ENCODE data around the gene KLF1. TPM values are rescaled to one million over a fixed set of nuclear protein-coding genes. Genes with fewer than 3 reads are reported as not detected.
A peak's percentile ranks its signal among the peaks of the same experiment; 100 is the strongest.

KLF1 gene
- total and polyA plus RNA-seq, 2 of the 13 experiments (the other 11 are each of a cell fraction or from before 2014, with no cell fraction given) = not detected

DNA sequence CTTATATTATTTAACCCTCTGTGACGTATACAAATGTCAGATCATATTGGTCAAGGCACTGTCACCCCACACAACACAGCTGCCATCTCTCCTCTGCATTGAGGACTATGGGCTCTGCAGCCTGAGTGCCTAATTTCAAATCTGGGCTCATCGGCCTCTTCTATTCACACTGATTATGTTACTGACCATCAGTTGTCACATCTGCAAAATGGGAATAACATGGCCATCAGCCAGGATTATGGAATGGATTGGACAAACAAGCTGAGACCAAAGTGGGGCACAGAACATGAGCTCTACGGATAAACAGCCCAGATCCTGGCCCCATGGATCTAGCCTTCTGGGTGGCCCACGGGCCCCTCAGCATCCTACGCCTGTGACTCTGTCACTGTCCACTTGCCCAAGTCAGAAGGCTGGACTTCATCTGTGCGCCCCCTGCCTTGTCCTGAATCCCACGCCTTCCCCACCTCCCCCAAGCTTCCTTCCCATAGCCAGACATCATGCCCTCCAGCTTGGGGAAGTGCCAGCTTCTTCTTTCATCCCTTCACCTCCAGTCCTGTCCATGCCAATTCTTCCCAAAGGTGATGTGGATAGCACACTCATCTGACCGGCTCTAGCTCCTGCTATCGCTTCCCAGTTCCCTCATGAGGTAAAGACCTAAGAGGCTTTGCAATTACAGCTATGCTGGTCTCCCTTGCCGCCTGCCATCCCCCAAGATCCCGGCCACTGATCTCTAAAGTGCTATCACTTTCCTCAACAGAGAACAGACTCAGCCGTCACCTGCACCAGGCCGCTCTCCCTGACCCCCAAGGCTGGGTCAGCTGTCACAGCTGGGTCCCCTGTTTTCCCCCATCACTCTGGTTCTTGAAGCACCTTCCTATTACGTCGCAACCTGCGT, 45.6 kb upstream of the KLF1 start (continued):
- TF ChIP-seq, protein P1, sequence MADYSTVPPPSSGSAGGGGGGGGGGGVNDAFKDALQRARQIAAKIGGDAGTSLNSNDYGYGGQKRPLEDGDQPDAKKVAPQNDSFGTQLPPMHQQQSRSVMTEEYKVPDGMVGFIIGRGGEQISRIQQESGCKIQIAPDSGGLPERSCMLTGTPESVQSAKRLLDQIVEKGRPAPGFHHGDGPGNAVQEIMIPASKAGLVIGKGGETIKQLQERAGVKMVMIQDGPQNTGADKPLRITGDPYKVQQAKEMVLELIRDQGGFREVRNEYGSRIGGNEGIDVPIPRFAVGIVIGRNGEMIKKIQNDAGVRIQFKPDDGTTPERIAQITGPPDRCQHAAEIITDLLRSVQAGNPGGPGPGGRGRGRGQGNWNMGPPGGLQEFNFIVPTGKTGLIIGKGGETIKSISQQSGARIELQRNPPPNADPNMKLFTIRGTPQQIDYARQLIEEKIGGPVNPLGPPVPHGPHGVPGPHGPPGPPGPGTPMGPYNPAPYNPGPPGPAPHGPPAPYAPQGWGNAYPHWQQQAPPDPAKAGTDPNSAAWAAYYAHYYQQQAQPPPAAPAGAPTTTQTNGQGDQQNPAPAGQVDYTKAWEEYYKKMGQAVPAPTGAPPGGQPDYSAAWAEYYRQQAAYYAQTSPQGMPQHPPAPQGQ (CRISPR knock-in tag; IDR thresholded peaks at IDR 0.05; ENCODE audit: borderline replicate concordance) = no peak
- no peak for TF ChIP-seq ZNF331 (CRISPR knock-in tag; IDR thresholded peaks at IDR 0.05)

DNA sequence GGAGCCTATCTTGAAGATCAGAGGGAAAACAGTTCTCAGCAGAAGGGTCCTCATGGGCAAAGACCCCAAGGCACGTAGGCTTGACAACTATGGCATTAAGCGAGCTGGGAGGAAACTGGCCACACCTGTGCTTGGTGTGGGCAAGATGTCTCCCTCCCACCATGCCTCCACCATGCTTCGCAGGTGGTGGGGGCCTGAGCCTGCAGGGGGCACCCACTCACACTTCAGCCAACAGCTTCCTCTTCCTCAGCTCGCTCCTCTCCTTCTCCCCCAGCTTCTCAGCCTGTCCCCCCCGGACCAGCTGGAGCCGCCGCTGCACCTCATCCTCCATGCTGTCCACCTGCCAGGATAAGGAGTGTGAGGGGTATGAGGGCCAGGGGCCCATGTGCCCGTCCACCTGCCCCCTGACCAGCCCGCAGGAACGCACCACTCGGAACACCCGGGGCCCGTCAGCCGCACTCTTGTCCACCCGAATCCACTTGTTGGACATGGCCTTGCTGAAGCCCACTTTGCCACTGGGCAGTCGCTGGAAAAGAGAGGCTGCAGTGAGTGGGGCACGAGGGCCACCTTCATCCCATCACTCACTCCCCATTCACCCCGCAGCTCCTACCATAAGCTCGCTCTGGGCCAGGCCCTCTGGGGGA, 43.1 kb upstream of the KLF1 start:
- ChIA-PET POLR2A (interaction anchor here (1.6 kb wide), 1 partner anchor 9 kb away, joined by 6 read pairs; no protein-coding TSS in a partner anchor), CTCF (ENCODE audit: low intra/inter-chr PET ratio, low total read pairs) (no interaction called here)
- no TSS peak for BruUV-seq (replicated peaks)
- in situ Hi-C loops (cut with HindIII; ENCODE audit: extremely low pct_ligation_motif_present, low pct_unique_long_range_greater_than_20kb) = no loop called here
- Histone ChIP-seq H2AFZ (ENCODE audit: low read length) (no peak overlapping the region), H3K4me2 (ENCODE audit: low read depth, low read length) (no peak overlapping the region), H3K9me3 (ENCODE audit: low read length) (no peaks in the 10 kb centered on the region), H3K27ac (ENCODE audit: extremely low read length, insufficient read depth, low read length) (peak overlapping the region; percentile 11), H3K79me2 (ENCODE audit: insufficient read depth, low read length) (peaks cover 20% of the 10 kb centered on the region), H3K4me1 (ENCODE audit: insufficient read depth, low read length) (peaks cover 31% of the 10 kb centered on the region), H3K4me3 (replicated peaks in 1 of 3; ENCODE audit: insufficient read depth in 1 of 3, low read depth in 2 of 3, low read length in 3 of 3) (no peak overlapping the region), H3K36me3 (replicated peaks in 1 of 2; ENCODE audit: control insufficient read depth in 1 of 2, insufficient read depth in 2 of 2, low read length in 2 of 2) (peaks cover 21 to 33% of the 10 kb centered on the region in 2 experiments), H3K9ac (ENCODE audit: insufficient read depth, low read depth, low read length) (no peak overlapping the region), H3K27me3 (ENCODE audit: control insufficient read depth in 1 of 2, insufficient read depth in 2 of 2, low read length in 2 of 2) (no peaks in the 10 kb centered on the region; a peak in 1 of 5 replicates), H4K20me1 (ENCODE audit: insufficient read depth, low read length) (0 out of 2 replicates have a peak, but pooled peaks cover 4% of the 10 kb centered on the region)
- peak; percentile 45; the same call in 1 of the 2 replicates for TF ChIP-seq RBFOX2 (IDR thresholded peaks at IDR 0.05; ENCODE audit: low read depth, low read length)
- TF ChIP-seq AGO2 (optimal IDR thresholded peaks at IDR 0.05; ENCODE audit: low read depth, low read length) = peak; percentile 86
- TF ChIP-seq ATAD3A (CRISPR knock-in tag; IDR thresholded peaks at IDR 0.05) = no peak
- no peak for TF ChIP-seq RFXAP (CRISPR knock-in tag; IDR thresholded peaks at IDR 0.05; ENCODE audit: borderline replicate concordance)
- TF ChIP-seq, protein P2, sequence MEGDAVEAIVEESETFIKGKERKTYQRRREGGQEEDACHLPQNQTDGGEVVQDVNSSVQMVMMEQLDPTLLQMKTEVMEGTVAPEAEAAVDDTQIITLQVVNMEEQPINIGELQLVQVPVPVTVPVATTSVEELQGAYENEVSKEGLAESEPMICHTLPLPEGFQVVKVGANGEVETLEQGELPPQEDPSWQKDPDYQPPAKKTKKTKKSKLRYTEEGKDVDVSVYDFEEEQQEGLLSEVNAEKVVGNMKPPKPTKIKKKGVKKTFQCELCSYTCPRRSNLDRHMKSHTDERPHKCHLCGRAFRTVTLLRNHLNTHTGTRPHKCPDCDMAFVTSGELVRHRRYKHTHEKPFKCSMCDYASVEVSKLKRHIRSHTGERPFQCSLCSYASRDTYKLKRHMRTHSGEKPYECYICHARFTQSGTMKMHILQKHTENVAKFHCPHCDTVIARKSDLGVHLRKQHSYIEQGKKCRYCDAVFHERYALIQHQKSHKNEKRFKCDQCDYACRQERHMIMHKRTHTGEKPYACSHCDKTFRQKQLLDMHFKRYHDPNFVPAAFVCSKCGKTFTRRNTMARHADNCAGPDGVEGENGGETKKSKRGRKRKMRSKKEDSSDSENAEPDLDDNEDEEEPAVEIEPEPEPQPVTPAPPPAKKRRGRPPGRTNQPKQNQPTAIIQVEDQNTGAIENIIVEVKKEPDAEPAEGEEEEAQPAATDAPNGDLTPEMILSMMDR (CRISPR knock-in tag; IDR thresholded peaks at IDR 0.05) = 0 out of 2 replicates have a peak, but pooled peaks have one; percentile 8
- no peak for TF ChIP-seq SMARCC2 (IDR thresholded peaks at IDR 0.05)
- TF ChIP-seq AKAP8 (CRISPR knock-in tag; IDR thresholded peaks at IDR 0.05) = 0 out of 2 replicates have a peak, but pooled peaks have one; percentile 26
- 97% methylated on average over 15 of the region's 19 CpGs for WGBS (ENCODE audit: low lambda C conversion rate)
- no peak for DNase-seq (ENCODE audit: low spot score)
- FAIRE-seq = no peak
- ATAC-seq = no peak
- intact Hi-C loops (cut with micrococcal nuclease; ENCODE audit: unreplicated experiment) = no loop called here
